GM23338 (cell line): ENCODE measurements around the gene CTDP1. TPM values are rescaled to one million over a fixed set of nuclear protein-coding genes. Genes with fewer than 3 reads are reported as not detected.

Experiments used
- ATAC-seq: fragments of 200-7000 bp; cut with Tn5 transposase; 3 replicates; pipeline ENCODE4 v1.9.1; 2020
- DNase-seq: peaks from one replicate; pipeline ENCODE4 v3.0.0-alpha.2; 2015; ENCODE audit warnings: low spot score
- H2AFZ ChIP-seq: fragments of 200-600 bp; sonication (generic); 2 replicates; pipeline ENCODE4 v1.8.0; 2016; ENCODE audit warnings: antibody characterized with exemption, mild to moderate bottlenecking, moderate library complexity
- H3F3A ChIP-seq: fragments of 200-600 bp; sonication (generic); replicated peaks from 2 replicates; pipeline ENCODE4 v1.8.0; 2017; ENCODE audit warnings: antibody characterized with exemption, mixed run types, low read depth
- H3K27ac ChIP-seq: fragments of 200-600 bp; sonication (generic); 2 replicates; pipeline ENCODE4 v1.6.1; 2016; ENCODE audit warnings: low read depth
- H3K27me3 ChIP-seq: fragments of 200-600 bp; sonication (generic); 2 replicates; pipeline ENCODE4 v1.8.0; 2016; ENCODE audit warnings: mild to moderate bottlenecking, mixed run types, moderate library complexity; ENCODE audit not compliant: insufficient read depth
- H3K36me3 ChIP-seq: fragments of 200-600 bp; sonication (generic); 2 replicates; pipeline ENCODE4 v1.8.0; 2016; ENCODE audit warnings: mild to moderate bottlenecking; ENCODE audit not compliant: insufficient read depth
- H3K4me1 ChIP-seq: fragments of 200-600 bp; sonication (generic); 2 replicates; pipeline ENCODE4 v1.8.0; 2016; ENCODE audit warnings: mild to moderate bottlenecking, moderate library complexity; ENCODE audit not compliant: insufficient read depth
- H3K4me2 ChIP-seq: fragments of 200-600 bp; sonication (generic); 2 replicates; pipeline ENCODE4 v1.7.1; 2017; ENCODE audit warnings: mixed run types
- H3K4me3 ChIP-seq: fragments of 200-600 bp; sonication (generic); 2 replicates; pipeline ENCODE4 v1.6.1; 2016; ENCODE audit warnings: mixed run types
- H3K79me2 ChIP-seq: fragments of 200-600 bp; sonication (generic); replicated peaks from 2 replicates; pipeline ENCODE4 v1.8.0; 2017; ENCODE audit warnings: mild to moderate bottlenecking; ENCODE audit not compliant: insufficient read depth
- H3K9me2 ChIP-seq: fragments of 200-600 bp; sonication (generic); 2 replicates; pipeline ENCODE4 v1.8.0; 2017; ENCODE audit not compliant: insufficient read depth
- H4K20me1 ChIP-seq: fragments of 200-600 bp; sonication (generic); replicated peaks from 2 replicates; pipeline ENCODE4 v1.8.0; 2017; ENCODE audit warnings: mild to moderate bottlenecking; ENCODE audit not compliant: insufficient read depth
- H3K27ac Mint-ChIP-seq: 2 replicates; pipeline ENCODE4 v1.8.0; 2020; ENCODE audit warnings: inconsistent platforms, mild to moderate bottlenecking, moderate library complexity, mixed read lengths
- H3K27me3 Mint-ChIP-seq: 3 replicates; pipeline ENCODE4 v1.8.0; 2022; ENCODE audit warnings: low read depth, mild to moderate bottlenecking, moderate library complexity, mixed read lengths, inconsistent platforms; ENCODE audit not compliant: insufficient read depth, poor library complexity
- H3K36me3 Mint-ChIP-seq: 3 replicates; pipeline ENCODE4 v1.8.0; 2021; ENCODE audit warnings: low read depth, mild to moderate bottlenecking, inconsistent platforms, moderate library complexity, mixed read lengths
- H3K4me1 Mint-ChIP-seq: 3 replicates; pipeline ENCODE4 v1.8.0; 2020; ENCODE audit warnings: mild to moderate bottlenecking, inconsistent platforms, mixed read lengths
- H3K4me3 Mint-ChIP-seq: 3 replicates; pipeline ENCODE4 v1.8.0; 2021; ENCODE audit warnings: moderate library complexity, mild to moderate bottlenecking, inconsistent platforms, mixed read lengths
- H3K9me3 Mint-ChIP-seq: 3 replicates; pipeline ENCODE4 v1.8.0; 2020; ENCODE audit warnings: moderate library complexity, mild to moderate bottlenecking, inconsistent platforms, mixed read lengths
- CREB1 ChIP-seq: fragments of 250-450 bp; sonication (Bioruptor Pico); IDR thresholded peaks from 2 replicates; pipeline ENCODE4 v1.5.0; 2020; ENCODE audit warnings: low read depth, mild to moderate bottlenecking, moderate library complexity
- CTCF ChIP-seq, 2 experiments: fragments of 200-600 bp in 1 of 2; sonication (generic) in 1 of 2; conservative IDR thresholded peaks; 2 replicates each; pipeline versions ENCODE4 v1.5.1 to v1.6.1; 2016 to 2017; ENCODE audit warnings: antibody characterized with exemption in 2 of 2, low read depth in 2 of 2, mild to moderate bottlenecking in 2 of 2, moderate library complexity in 1 of 2
- ETS1 ChIP-seq: IDR thresholded peaks from 2 replicates; pipeline ENCODE4 v1.6.1; 2016; ENCODE audit warnings: antibody characterized with exemption
- EZH2 ChIP-seq: fragments of 200-600 bp; sonication (generic); IDR thresholded peaks from one replicate; pipeline ENCODE4 v1.8.0; 2017; ENCODE audit warnings: antibody characterized with exemption, mild to moderate bottlenecking, low read depth; ENCODE audit not compliant: unreplicated experiment
- EZH2phosphoT487 ChIP-seq: fragments of 200-600 bp; sonication (generic); IDR thresholded peaks from one replicate; pipeline ENCODE4 v1.8.1; 2018; ENCODE audit warnings: antibody characterized with exemption; ENCODE audit not compliant: unreplicated experiment
- JUNB ChIP-seq: IDR thresholded peaks from one replicate; pipeline ENCODE4 v1.6.1; 2016; ENCODE audit warnings: antibody characterized with exemption; ENCODE audit not compliant: unreplicated experiment
- NANOG ChIP-seq: IDR thresholded peaks from 2 replicates; pipeline ENCODE4 v1.6.1; 2016; ENCODE audit warnings: antibody characterized with exemption, borderline replicate concordance
- POLR2AphosphoS5 ChIP-seq: IDR thresholded peaks from 2 replicates; pipeline ENCODE4 v1.6.1; 2016; ENCODE audit warnings: antibody characterized with exemption, low read depth
- REST ChIP-seq: IDR thresholded peaks from one replicate; pipeline ENCODE4 v1.6.1; 2018; ENCODE audit warnings: antibody characterized with exemption; ENCODE audit not compliant: unreplicated experiment
- STAT1 ChIP-seq: IDR thresholded peaks from one replicate; pipeline ENCODE4 v1.6.1; 2016; ENCODE audit warnings: antibody characterized with exemption; ENCODE audit not compliant: unreplicated experiment
- ZNF114 ChIP-seq: fragments of 250-450 bp; sonication (Bioruptor Pico); IDR thresholded peaks from 2 replicates; pipeline ENCODE4 v1.5.0; 2020; ENCODE audit warnings: mild to moderate bottlenecking, moderate library complexity
- ZNF331 ChIP-seq: fragments of 250-450 bp; sonication (Bioruptor Pico); IDR thresholded peaks from 2 replicates; pipeline ENCODE4 v1.5.0; 2020; ENCODE audit warnings: low read depth, mild to moderate bottlenecking, moderate library complexity
- ZNF462 ChIP-seq: fragments of 250-450 bp; sonication (Bioruptor Pico); IDR thresholded peaks from 2 replicates; pipeline ENCODE4 v1.5.0; 2020; ENCODE audit warnings: mild to moderate bottlenecking, moderate library complexity
- polyA plus RNA-seq: library from polyadenylated mRNA; unstranded; fragments of >200 nt; fragmentation: Nextera tagmentation; extraction: Ambion mirVana; gene quantifications from 2 replicates; pipeline ENCODE4 v1.2.1, GENCODE V29; 2016
- total RNA-seq: library from RNA; depleted of rRNA; stranded (reverse); fragments of >200 nt; shearing (Covaris generic); gene quantifications from 2 replicates; pipeline ENCODE4 v1.2.3, GENCODE V29; 2014

CTDP1 gene
- total and polyA plus RNA-seq, 2 experiments from 2014 or later = 9.4 to 51.6 TPM

- H3K4me3 ChIP-seq = no peak overlapping the region
- peaks cover 6% of the 10 kb centered on the region; the same call in 1 of the 3 replicates for H3K36me3 Mint-ChIP-seq
- no peak overlapping the region for H2AFZ ChIP-seq
- H3K27ac ChIP-seq = no peak overlapping the region
- H3K4me1 ChIP-seq = no peaks in the 10 kb centered on the region; the same call in 1 of the 2 replicates
- TF ChIP-seq REST = no peak
- no peak for TF ChIP-seq POLR2AphosphoS5
- TF ChIP-seq JUNB = no peak
- TF ChIP-seq ZNF114 (CRISPR knock-in tag) = no peak
- no peak for TF ChIP-seq STAT1
- no peak for TF ChIP-seq ZNF331 (CRISPR knock-in tag)
- no peak for TF ChIP-seq NANOG
- TF ChIP-seq CTCF (conservative IDR thresholded peaks at IDR 0.05; ENCODE audit: low read depth in 2 of 2) = no peak
- no peak for TF ChIP-seq CREB1 (CRISPR knock-in tag)
- TF ChIP-seq EZH2 = no peak
- TF ChIP-seq ETS1 = no peak
- no peak for TF ChIP-seq ZNF462 (CRISPR knock-in tag)
- no peak for TF ChIP-seq EZH2phosphoT487
- no peaks in the 10 kb centered on the region for H3K36me3 ChIP-seq
- H3K27me3 Mint-ChIP-seq = peaks cover 8% of the 10 kb centered on the region
- H3K27me3 ChIP-seq = no peaks in the 10 kb centered on the region
- no peaks in the 10 kb centered on the region for H3F3A ChIP-seq
- DNase-seq = no peak
- no peak for ATAC-seq
- H3K9me3 Mint-ChIP-seq = no peaks in the 10 kb centered on the region
- H4K20me1 ChIP-seq = peaks cover 31% of the 10 kb centered on the region
- H3K4me1 Mint-ChIP-seq = peaks cover 22% of the 10 kb centered on the region
- H3K27ac Mint-ChIP-seq = no peak overlapping the region
- H3K4me3 Mint-ChIP-seq = no peak overlapping the region
- H3K4me2 ChIP-seq = no peak overlapping the region
- peaks cover 83% of the 10 kb centered on the region for H3K79me2 ChIP-seq
- no peaks in the 10 kb centered on the region for H3K9me2 ChIP-seq
Measured at GRCh38 chr18:79687806-79688205, 8.2 kb downstream of the CTDP1 start.
